Cardiac muscle cell (in vitro differentiated cells and primary cell): ENCODE results near the gene CEACAM19. TPM values are rescaled to one million over a fixed set of nuclear protein-coding genes. Genes with fewer than 3 reads are reported as not detected.
"Not testable (repeated sequence)": the region's sequence is repeated elsewhere in the genome, so short reads cannot be mapped to it uniquely, and the experiment has no call there.

ENCODE experiments used
- DNase-seq, 2 donors: peaks; one replicate each; pipeline versions ENCODE4 v3.0.0 to v3.0.0-alpha.2; 2010 to 2017; ENCODE audit warnings: low read depth in 1 of 2, low spot score in 1 of 2
- H3K27ac ChIP-seq: fragments of 200-600 bp; sonication (generic); 2 replicates; pipeline ENCODE4 v1.5.1; 2016
- H3K27me3 ChIP-seq: fragments of 200-600 bp; sonication (generic); 2 replicates; pipeline ENCODE4 v1.6.0; 2016; ENCODE audit warnings: control low read depth
- H3K36me3 ChIP-seq: fragments of 200-600 bp; sonication (generic); 2 replicates; pipeline ENCODE4 v1.5.1; 2016; ENCODE audit warnings: control low read depth
- H3K4me1 ChIP-seq: fragments of 200-600 bp; sonication (generic); 2 replicates; pipeline ENCODE4 v1.8.1; 2017; ENCODE audit warnings: low read depth, mild to moderate bottlenecking, mixed run types
- H3K4me3 ChIP-seq: fragments of 200-600 bp; sonication (generic); 2 replicates; pipeline ENCODE4 v1.5.1; 2016; ENCODE audit warnings: mild to moderate bottlenecking
- H3K9me3 ChIP-seq: fragments of 200-600 bp; sonication (generic); 2 replicates; pipeline ENCODE4 v1.5.1; 2017; ENCODE audit warnings: low read depth, mild to moderate bottlenecking, control low read depth
- polyA plus RNA-seq: library from polyadenylated mRNA; unstranded; fragments of >200 nt; fragmentation: Nextera tagmentation; extraction: Ambion mirVana; gene quantifications from 2 replicates; pipeline ENCODE4 v1.2.1, GENCODE V29; 2016
- total RNA-seq: library from RNA; depleted of rRNA; stranded (reverse); fragments of >200 nt; gene quantifications from 2 replicates; pipeline ENCODE4 v1.2.3, GENCODE V29; 2016
- TF ChIP-seq, protein P1 (sequence below): IDR thresholded peaks from 2 replicates; pipeline ENCODE4 v1.5.1; 2012; ENCODE audit warnings: low read depth, mild to moderate bottlenecking, low read length

Gene CEACAM19
- total and polyA plus RNA-seq, 2 experiments from 2014 or later, result 4.3 to 8.4 TPM

DNA sequence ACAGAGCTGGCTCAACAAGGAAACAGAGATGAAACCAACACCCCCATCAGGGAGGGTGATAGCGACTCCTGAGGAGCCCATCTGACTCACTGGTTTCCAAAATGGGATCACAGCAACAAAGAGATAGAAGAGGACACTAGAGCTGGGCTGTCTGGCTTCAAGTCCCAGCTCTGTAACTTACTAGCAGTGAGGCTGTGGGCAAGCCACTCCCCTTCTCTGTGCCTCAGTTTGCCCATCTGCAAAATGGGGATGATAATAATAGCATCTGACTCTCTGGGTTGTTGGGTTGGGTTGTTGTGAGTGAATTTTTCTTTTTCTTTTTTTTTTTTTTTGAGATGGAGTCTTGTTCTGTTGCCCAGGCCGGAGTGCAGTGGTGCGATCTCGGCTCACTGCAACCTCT lies 43.7 kb upstream of the CEACAM19 start:
- no peaks in the 10 kb centered on the region for H3K4me1 ChIP-seq
- H3K27me3 ChIP-seq, result no peaks in the 10 kb centered on the region
- no peaks in the 10 kb centered on the region for H3K9me3 ChIP-seq
- no peak overlapping the region for H3K27ac ChIP-seq
- DNase-seq, result no peak
- H3K4me3 ChIP-seq, result no peak overlapping the region
- TF ChIP-seq, protein P1, sequence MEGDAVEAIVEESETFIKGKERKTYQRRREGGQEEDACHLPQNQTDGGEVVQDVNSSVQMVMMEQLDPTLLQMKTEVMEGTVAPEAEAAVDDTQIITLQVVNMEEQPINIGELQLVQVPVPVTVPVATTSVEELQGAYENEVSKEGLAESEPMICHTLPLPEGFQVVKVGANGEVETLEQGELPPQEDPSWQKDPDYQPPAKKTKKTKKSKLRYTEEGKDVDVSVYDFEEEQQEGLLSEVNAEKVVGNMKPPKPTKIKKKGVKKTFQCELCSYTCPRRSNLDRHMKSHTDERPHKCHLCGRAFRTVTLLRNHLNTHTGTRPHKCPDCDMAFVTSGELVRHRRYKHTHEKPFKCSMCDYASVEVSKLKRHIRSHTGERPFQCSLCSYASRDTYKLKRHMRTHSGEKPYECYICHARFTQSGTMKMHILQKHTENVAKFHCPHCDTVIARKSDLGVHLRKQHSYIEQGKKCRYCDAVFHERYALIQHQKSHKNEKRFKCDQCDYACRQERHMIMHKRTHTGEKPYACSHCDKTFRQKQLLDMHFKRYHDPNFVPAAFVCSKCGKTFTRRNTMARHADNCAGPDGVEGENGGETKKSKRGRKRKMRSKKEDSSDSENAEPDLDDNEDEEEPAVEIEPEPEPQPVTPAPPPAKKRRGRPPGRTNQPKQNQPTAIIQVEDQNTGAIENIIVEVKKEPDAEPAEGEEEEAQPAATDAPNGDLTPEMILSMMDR, result no peak
- no peaks in the 10 kb centered on the region for H3K36me3 ChIP-seq

DNA sequence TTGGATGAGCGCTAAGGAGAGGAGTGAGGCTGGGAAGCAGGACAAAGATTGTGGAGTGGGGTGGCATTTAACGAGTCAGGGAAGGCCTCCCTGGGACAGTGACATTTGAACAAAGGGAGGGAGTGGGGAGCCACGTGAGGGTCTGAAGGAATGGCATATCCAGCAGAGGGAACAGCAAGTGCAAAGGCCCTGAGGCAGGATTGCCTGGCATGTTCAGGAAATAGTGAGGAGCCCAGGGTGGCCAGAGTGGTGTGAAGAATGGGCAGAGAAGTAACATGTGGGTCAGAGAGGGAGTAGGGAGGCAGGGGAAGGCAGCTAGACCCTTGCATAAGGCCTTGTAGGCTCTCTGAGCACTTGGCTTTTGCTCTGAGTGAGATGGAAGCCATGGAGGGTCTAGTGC lies 42.5 kb upstream of the CEACAM19 start:
- no peak for DNase-seq
- Histone ChIP-seq H3K27me3 (no peaks in the 10 kb centered on the region), H3K36me3 (no peaks in the 10 kb centered on the region), H3K4me3 (no peak overlapping the region), H3K27ac (no peak overlapping the region), H3K9me3 (no peaks in the 10 kb centered on the region), H3K4me1 (peaks cover under 1% of the 10 kb centered on the region)
- TF ChIP-seq, protein P1, result no peak

DNA sequence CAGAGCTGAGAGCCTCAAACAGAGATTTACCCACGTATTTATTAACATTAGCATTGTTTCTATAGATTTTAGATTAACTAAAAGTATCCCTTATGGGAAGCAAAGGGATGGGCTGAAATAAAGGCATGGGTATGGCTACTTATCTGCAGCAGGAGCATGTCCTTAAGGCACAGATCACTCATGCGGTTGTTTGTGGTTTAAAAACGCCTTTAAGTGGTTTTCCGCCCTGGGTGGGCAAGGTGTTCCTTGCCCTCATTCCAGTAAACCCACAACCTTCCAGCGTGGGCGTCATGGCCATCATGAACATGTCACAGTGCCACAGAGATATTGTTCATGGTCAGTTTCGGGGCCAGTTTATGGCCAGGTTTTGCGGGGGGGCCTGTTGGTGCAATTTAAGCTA lies 39.7 kb upstream of the CEACAM19 start:
- H3K27ac ChIP-seq, DNase-seq, H3K27me3 ChIP-seq, H3K4me1 ChIP-seq, H3K36me3 ChIP-seq, H3K4me3 ChIP-seq, H3K9me3 ChIP-seq: not testable (repeated sequence)

DNA sequence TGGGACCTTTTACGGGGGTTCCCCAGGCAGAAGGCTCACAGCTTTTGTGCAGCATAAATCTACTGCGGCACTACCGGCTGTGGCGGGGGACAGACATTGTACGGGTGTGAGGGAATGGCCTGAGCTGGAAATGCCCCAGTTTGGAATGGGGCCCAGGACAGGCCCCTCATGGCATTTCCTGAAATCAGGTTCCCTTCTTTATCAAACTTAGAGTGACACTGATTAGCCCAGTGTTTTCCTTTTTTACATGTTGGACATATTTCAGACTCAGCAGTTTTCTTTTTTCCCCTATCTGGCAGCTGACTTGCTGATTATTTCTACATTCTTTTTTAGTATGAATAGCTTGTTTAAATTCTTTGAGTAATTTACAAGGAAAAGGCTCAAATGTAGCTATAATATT lies 37.2 kb upstream of the CEACAM19 start:
- not testable (repeated sequence) for H3K9me3 ChIP-seq, H3K4me1 ChIP-seq, DNase-seq, H3K27me3 ChIP-seq, H3K36me3 ChIP-seq, H3K4me3 ChIP-seq
- peak overlapping the region; percentile 72 for H3K27ac ChIP-seq

DNA sequence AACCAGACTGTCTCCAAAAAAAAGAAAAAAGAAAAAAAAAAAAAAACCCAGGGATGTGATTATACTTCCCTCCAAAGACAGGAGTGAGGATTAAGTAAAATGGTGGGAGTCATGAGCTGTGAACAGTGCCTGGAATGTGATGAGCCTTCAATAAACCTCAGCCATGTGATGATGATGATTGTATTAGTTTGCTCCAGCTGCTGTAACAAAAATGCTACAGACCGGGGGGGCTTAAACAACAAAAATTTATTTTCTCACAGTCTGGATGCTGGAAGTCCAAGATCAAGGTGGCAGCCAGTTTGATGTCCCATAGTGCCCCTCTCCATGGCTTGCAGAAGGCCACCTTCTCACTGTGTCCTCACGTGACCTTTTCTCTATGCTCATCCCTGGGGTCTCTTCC lies 36.5 kb upstream of the CEACAM19 start:
- no peak overlapping the region for H3K4me3 ChIP-seq
- peaks cover 8% of the 10 kb centered on the region for H3K4me1 ChIP-seq
- H3K9me3 ChIP-seq, result no peaks in the 10 kb centered on the region
- DNase-seq, result no peak
- no peaks in the 10 kb centered on the region for H3K27me3 ChIP-seq
- TF ChIP-seq, protein P1, result no peak
- no peaks in the 10 kb centered on the region for H3K36me3 ChIP-seq
- no peak overlapping the region for H3K27ac ChIP-seq

DNA sequence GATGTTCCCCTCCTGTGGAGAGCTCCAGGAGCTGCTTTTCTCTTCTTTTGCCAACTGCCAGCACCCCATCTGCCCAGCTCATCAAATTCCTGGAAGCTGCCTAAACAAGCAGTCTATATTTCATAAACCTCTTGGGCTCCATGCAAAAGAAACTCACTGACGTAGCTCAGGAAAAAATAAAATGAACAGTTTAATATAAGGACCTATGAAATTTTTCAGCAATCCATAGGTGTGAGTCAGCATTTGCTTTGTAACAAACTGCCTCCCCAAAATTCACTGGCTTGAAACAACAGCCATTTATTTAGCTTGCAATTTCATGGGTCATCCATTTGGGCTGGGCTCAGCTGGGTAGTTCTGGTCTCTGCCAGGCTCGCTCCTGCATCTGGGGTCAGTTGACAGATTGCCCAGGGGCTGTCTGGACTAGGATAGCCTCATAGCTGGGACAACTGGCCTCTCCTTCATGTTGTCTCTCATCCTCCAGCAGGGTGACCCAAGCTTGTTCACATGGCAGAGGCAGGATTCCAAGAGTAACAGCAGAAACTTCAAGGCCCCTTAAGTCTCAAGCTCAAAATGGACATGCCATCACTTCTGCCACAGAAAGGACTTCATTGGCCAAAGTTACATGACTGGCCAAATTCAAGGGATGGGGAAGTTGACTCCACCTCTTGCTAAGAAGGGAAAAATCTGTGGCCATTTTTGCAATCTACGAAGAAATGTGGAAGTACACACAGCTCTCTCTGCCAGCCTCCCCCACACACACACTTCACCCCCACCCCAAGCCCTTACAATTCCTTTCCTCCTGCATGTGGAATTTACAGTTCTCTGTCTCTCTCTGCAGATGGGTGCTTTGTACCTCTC lies 35.5 kb upstream of the CEACAM19 start:
- DNase-seq, result no peak
- H3K9me3 ChIP-seq, result no peaks in the 10 kb centered on the region
- no peaks in the 10 kb centered on the region for H3K27me3 ChIP-seq
- H3K27ac ChIP-seq, result no peak overlapping the region
- no peaks in the 10 kb centered on the region for H3K36me3 ChIP-seq
- H3K4me1 ChIP-seq, result peaks cover 8% of the 10 kb centered on the region
- no peak overlapping the region for H3K4me3 ChIP-seq
- TF ChIP-seq, protein P1, result no peak
